ENCODE measurements around the gene CXCR2. TPM values are rescaled to one million over a fixed set of nuclear protein-coding genes. Genes with fewer than 3 reads are reported as not detected.

Gene CXCR2
- total RNA-seq, 1 experiment from 2014 or later, result not detected

DNA sequence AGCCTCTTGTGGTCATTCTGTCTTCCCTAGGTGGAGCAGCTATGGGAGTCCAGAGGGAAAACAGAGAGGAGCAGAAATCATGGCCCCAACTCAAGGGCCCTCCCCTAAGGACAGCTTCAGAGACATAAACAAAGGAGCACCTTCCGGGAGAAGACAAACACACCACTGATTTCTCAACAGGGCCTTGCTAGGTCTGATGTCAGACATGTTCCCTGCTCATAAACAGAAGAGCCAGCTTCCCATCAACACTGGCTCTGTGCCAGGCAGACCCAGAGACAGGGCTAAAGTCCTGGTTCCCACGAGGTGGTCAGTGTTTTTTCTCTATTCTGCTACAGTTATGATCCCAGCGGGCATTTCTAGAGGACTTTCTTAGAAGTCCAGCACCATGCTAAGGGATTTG lies 19.3 kb downstream of the CXCR2 start:
- Mint-ChIP-seq H3K4me1 (ENCODE audit: low read depth, unreplicated experiment) (no peaks in the 10 kb centered on the region), H3K27ac (ENCODE audit: unreplicated experiment) (no peak overlapping the region), H3K4me3 (ENCODE audit: unreplicated experiment) (no peak overlapping the region), H3K36me3 (ENCODE audit: insufficient read depth, unreplicated experiment) (no peaks in the 10 kb centered on the region), H3K9me3 (ENCODE audit: unreplicated experiment) (no peaks in the 10 kb centered on the region), H3K27me3 (ENCODE audit: insufficient read depth, unreplicated experiment) (peaks cover 7% of the 10 kb centered on the region)
- Histone ChIP-seq H3K36me3 (ENCODE audit: control insufficient read depth, insufficient read depth, low read length) (no peaks in the 10 kb centered on the region), H3K4me1 (no peaks in the 10 kb centered on the region), H3K9me3 (no peaks in the 10 kb centered on the region), H3K4me3 (ENCODE audit: low read depth, low read length) (no peak overlapping the region), H3K27me3 (replicated peaks; ENCODE audit: control insufficient read depth, insufficient read depth, low read length) (no peaks in the 10 kb centered on the region)
- intact Hi-C loops (cut with micrococcal nuclease; ENCODE audit: unreplicated experiment), result no loop called here
- no TSS peak for BruUV-seq (replicated peaks)
- CTCF ChIA-PET, result no interaction called here
- TF ChIP-seq, protein P1, sequence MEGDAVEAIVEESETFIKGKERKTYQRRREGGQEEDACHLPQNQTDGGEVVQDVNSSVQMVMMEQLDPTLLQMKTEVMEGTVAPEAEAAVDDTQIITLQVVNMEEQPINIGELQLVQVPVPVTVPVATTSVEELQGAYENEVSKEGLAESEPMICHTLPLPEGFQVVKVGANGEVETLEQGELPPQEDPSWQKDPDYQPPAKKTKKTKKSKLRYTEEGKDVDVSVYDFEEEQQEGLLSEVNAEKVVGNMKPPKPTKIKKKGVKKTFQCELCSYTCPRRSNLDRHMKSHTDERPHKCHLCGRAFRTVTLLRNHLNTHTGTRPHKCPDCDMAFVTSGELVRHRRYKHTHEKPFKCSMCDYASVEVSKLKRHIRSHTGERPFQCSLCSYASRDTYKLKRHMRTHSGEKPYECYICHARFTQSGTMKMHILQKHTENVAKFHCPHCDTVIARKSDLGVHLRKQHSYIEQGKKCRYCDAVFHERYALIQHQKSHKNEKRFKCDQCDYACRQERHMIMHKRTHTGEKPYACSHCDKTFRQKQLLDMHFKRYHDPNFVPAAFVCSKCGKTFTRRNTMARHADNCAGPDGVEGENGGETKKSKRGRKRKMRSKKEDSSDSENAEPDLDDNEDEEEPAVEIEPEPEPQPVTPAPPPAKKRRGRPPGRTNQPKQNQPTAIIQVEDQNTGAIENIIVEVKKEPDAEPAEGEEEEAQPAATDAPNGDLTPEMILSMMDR (IDR thresholded peaks at IDR 0.05; ENCODE audit: insufficient read depth in 1 of 2, low read depth in 1 of 2, low read length in 1 of 2, severe bottlenecking in 1 of 2, unreplicated experiment in 1 of 2), result no peak
- DNase-seq, result no peak
- POLR2A ChIA-PET, result no interaction called here

DNA sequence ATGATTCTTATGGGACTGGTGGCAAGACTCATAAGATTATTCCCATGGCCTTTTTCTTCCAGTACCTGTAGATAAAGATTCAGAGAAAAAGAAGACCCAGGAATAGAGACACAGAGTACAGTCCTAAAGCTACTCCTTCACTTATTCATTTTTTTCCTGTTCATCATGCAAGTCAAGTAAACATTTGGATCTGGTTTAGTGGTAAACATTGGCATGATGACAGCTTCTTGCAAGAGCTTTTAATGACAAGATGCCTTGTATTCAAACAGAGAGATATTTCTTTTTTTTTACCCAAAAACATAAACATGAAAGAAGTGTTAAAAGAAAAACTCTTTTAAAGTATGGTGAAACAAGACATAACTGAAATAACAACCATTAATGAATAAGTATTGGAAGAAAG lies 20.2 kb downstream of the CXCR2 start:
- CTCF ChIA-PET, result no interaction called here
- H3K27ac Mint-ChIP-seq (ENCODE audit: unreplicated experiment), result no peak overlapping the region
- TF ChIP-seq, protein P1 (IDR thresholded peaks at IDR 0.05; ENCODE audit: insufficient read depth in 1 of 2, low read depth in 1 of 2, low read length in 1 of 2, severe bottlenecking in 1 of 2, unreplicated experiment in 1 of 2), result no peak
- DNase-seq, result no peak
- no peaks in the 10 kb centered on the region for H3K4me1 Mint-ChIP-seq (ENCODE audit: low read depth, unreplicated experiment)
- no peaks in the 10 kb centered on the region for H3K9me3 ChIP-seq
- H3K36me3 ChIP-seq (ENCODE audit: control insufficient read depth, insufficient read depth, low read length), result no peaks in the 10 kb centered on the region
- peaks cover 8% of the 10 kb centered on the region for H3K27me3 Mint-ChIP-seq (ENCODE audit: insufficient read depth, unreplicated experiment)
- H3K9me3 Mint-ChIP-seq (ENCODE audit: unreplicated experiment), result no peaks in the 10 kb centered on the region
- no peaks in the 10 kb centered on the region for H3K27me3 ChIP-seq (replicated peaks; ENCODE audit: control insufficient read depth, insufficient read depth, low read length)
- no peaks in the 10 kb centered on the region for H3K36me3 Mint-ChIP-seq (ENCODE audit: insufficient read depth, unreplicated experiment)
- POLR2A ChIA-PET, result no interaction called here
- no peak overlapping the region for H3K4me3 Mint-ChIP-seq (ENCODE audit: unreplicated experiment)
- no peak overlapping the region for H3K4me3 ChIP-seq (ENCODE audit: low read depth, low read length)
- H3K4me1 ChIP-seq, result no peaks in the 10 kb centered on the region
- intact Hi-C loops (cut with micrococcal nuclease; ENCODE audit: unreplicated experiment), result no loop called here
- BruUV-seq (replicated peaks), result no TSS peak

DNA sequence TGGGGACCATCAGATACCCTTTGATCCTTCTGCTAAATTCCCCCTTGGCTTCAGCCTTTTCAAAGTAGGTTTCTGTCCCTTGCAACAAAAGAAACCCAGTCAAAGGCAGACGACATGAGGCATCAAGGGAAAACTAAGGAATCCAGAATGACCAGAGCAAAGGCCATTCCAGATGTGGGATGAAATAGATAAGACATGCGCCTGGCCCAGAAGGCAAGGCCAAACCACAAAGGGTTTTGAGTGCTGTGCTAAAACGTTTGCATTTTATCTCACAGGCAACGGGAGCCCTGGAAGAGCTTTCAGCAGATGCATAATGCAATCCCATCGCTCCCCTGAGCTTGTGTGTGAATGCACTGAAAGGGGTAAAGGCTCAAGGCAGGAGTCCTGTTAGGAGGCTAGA lies 23.3 kb downstream of the CXCR2 start:
- H3K4me3 Mint-ChIP-seq (ENCODE audit: unreplicated experiment), result no peak overlapping the region
- ChIA-PET CTCF (no interaction called here), POLR2A (no interaction called here)
- H3K9me3 ChIP-seq, result no peaks in the 10 kb centered on the region
- H3K36me3 Mint-ChIP-seq (ENCODE audit: insufficient read depth, unreplicated experiment), result no peaks in the 10 kb centered on the region
- H3K36me3 ChIP-seq (ENCODE audit: control insufficient read depth, insufficient read depth, low read length), result no peaks in the 10 kb centered on the region
- H3K27me3 ChIP-seq (replicated peaks; ENCODE audit: control insufficient read depth, insufficient read depth, low read length), result no peaks in the 10 kb centered on the region
- no peak overlapping the region for H3K4me3 ChIP-seq (ENCODE audit: low read depth, low read length)
- intact Hi-C loops (cut with micrococcal nuclease; ENCODE audit: unreplicated experiment), result loop anchor here (2.0 kb wide), 1 partner anchor 14 kb away; no protein-coding TSS in a partner anchor
- TF ChIP-seq, protein P1 (IDR thresholded peaks at IDR 0.05; ENCODE audit: insufficient read depth in 1 of 2, low read depth in 1 of 2, low read length in 1 of 2, severe bottlenecking in 1 of 2, unreplicated experiment in 1 of 2), result no peak
- no peaks in the 10 kb centered on the region for H3K9me3 Mint-ChIP-seq (ENCODE audit: unreplicated experiment)
- no TSS peak for BruUV-seq (replicated peaks)
- no peaks in the 10 kb centered on the region for H3K4me1 Mint-ChIP-seq (ENCODE audit: low read depth, unreplicated experiment)
- no peak for DNase-seq
- no peak overlapping the region for H3K27ac Mint-ChIP-seq (ENCODE audit: unreplicated experiment)
- H3K4me1 ChIP-seq, result no peaks in the 10 kb centered on the region
- H3K27me3 Mint-ChIP-seq (ENCODE audit: insufficient read depth, unreplicated experiment), result peaks cover 21% of the 10 kb centered on the region

Data from Caco-2 (cell line).